ENCODE results near the gene CPED1. TPM values are rescaled to one million over a fixed set of nuclear protein-coding genes. Genes with fewer than 3 reads are reported as not detected.
A peak's percentile ranks its signal among the peaks of the same experiment; 100 is the strongest.
"Not testable (repeated sequence)": the region's sequence is repeated elsewhere in the genome, so short reads cannot be mapped to it uniquely, and the experiment has no call there.

The CPED1 gene
- total RNA-seq, 1 donor from 2014 or later: 0.77 TPM

DNA sequence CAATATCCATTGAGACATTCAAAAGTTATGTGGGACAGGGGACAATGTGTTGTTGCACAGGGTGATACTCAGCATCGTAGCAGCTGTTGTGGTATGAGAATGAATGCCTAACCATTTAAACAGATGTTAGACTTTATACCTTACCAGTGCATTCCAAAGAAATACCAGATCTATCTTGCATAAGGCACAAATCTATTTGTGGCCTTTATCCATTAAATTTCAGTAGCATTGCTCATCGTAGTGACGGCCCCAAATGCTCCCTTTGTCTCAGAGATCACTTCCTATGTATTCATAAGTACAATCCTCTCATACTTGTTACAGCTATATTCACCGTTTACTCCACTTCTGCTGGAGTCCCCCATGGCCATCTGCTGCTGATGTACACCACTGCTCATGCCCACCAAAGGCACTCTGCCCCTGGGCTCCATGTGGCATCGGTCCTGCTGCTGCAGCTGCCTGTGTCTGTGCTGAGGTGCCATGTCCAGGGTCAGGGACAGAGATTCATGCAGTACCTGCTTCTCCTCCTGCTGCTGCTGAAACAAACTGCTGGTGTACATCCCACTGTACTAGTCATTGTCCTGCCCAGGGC lies 96.3 kb downstream of the CPED1 start:
- peak in 1 of 2 donors; percentile 58 for DNase-seq (ENCODE audit: low read depth in 2 of 2)

DNA sequence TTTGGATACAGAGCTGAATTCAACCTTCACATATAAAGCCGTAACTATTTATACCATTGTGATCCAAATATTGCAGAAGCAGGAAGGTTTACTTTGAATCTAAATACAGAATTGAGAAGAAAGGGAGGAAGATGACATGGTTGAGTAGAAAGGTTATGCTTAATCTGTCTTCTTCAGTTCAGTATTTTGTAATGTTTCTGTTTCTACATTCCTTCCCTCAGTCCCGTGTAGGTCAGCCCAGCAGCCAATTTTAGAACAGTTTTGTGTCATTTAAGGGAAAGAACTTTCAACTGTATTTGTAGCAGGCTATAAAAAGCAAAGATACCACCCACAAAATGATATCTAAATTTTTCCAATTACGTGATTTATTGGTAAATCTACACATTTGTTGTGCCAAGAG lies 97.4 kb downstream of the CPED1 start:
- DNase-seq (ENCODE audit: low read depth in 2 of 2): no peak

DNA sequence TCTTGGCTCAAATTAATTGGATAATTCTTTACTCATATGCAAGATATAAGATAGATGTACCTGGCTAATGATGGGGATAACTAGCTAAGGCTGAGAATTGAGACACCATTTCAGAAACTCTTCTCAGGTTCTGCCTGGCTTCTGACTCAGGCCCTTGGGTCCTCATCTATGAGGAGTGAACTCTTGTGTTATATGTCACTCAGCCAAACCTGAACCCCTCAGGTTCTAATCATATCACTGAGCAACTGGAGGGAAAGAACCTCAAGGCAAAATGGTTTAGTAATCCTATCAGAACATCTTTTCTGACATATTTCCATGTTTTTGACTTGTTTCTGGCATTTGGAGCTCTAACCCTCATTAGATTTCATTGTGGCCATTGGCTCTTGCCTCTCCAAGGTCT lies 100.4 kb downstream of the CPED1 start:
- no peak for DNase-seq (ENCODE audit: low read depth in 2 of 2)

DNA sequence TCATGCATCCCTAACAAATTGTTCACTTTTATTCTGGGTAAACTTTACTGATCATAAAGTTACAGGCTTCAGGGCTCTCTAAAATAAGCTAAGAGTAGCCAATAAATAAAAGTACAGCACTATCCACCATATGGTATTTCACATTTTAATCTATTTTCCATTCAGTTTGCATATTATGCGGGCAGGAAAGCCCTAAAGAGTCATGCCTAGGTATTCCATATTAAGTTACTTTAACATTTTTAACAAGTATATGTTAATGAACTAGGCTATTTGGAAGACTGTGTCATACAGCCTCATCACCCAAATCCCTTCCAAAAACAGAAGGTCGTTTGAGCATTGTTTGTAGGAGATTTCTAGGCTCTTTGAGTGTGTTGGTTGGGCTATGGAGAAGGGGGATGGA lies 106.3 kb downstream of the CPED1 start:
- no peak for DNase-seq (ENCODE audit: low read depth in 2 of 2)

DNA sequence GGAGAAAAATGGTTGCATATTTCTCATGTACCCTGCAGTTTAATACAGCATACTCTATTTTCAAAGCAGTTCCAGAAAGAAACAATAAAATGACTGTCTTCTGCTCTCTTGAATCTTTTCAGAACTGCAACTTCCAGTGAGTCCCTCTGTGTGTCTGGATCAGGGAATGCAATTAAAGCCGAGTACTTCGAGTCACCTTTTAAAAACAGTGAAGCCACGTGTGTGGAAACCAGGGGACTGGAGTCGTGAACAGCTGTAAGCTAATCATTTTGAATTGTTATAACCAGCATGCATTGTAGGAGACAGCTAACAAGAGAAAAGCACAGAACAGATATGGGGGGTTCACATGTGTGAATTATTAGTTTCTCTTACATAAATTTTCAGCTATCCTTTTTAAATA lies 109.1 kb downstream of the CPED1 start:
- DNase-seq (ENCODE audit: low read depth in 2 of 2): no peak

DNA sequence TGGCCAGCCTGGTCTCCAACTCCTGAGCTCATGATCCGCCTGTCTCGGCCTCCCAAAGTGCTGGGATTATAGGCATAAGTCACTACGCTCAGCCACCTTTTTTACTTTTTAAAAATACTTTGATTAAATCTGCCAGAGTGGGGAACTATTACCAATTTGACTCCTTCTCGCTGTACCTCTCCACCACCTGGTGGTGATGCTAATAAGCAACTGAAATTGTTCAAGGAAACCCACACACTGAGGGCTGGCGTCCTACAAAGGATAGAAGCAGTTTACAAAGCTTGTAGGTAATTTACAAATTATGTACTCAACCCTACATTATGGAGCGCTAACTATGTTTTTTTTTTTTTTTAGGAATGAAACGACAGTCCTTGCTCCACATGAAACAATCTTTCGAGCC lies 111.1 kb downstream of the CPED1 start:
- no peak for DNase-seq (ENCODE audit: low read depth in 2 of 2)

DNA sequence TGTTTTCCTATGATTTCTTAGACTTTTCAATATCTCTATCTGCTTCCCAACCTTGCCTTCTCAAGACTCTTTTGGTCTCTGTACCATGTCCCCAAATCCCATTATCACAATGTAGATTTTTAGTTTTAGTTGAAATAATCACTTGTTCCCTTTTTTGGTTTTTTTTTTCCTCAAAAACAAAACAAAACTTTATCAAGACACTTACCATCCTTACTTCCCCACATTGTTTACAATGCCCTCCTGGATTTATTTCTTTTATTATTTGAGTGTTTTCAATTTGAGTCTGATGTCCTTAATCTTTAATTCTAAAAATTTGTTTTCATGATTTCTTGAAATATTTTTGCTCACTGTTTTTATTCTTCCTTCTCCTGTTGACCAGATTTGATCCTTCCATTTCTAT lies 112.6 kb downstream of the CPED1 start:
- no peak for DNase-seq (ENCODE audit: low read depth in 2 of 2)

DNA sequence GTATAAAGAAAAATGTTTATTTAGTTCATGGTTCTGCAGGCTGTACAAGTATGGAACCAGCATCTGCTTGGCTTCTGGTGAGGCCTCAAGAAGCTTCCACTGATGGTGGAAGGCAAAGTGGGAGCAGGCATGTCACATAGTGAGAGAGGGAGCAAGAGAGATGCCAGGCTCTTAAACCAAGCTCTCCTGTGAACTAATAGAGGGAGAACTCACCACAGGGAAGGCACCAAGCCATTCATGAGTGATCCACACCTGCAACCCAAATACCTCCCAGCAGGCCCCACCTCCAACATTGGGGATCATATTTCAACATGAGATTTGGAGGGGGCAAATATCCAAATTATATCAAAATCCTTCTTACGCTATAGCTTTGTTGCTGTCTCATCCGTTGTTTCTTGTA lies 113.1 kb downstream of the CPED1 start:
- DNase-seq (ENCODE audit: low read depth in 2 of 2): no peak

DNA sequence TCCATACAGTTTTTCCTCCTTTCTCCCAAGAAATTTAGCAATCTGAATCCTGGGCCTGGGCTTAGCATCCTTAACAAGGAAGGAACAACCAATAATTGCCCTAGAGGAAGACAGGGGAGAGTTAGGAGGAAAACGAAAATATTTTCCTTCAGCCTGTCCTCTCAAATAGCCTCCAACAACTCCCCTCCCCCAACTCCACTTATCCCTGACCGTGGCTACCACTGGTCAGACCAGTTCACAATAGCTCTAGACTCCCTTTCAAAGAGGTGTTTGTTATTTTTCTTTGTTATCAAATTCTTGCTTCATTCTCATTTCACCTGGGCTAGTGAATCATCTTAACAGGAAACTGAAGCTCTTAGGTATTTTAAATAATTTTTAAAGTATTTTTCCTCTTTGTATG lies 114.1 kb downstream of the CPED1 start:
- DNase-seq (ENCODE audit: low read depth in 2 of 2): no peak

DNA sequence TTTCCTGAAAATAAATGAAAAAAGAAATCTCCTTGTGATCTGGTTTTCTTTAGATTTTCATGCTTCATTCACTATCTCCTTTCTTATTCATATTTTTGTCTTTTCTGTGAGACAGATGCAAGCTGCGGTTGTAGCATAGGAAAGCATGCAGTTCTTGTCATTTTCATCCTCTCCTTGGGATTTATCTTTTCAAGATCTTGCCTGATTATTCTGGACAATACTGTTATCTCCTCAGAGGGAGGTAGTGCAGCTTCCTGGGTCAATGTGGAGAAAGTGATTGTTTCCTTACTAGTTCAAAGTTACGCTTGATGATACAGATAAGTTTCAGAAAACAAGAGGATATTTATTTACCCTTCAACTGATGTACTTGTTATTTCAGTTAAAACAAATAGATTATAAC lies 114.6 kb downstream of the CPED1 start:
- DNase-seq (ENCODE audit: low read depth in 2 of 2): no peak

DNA sequence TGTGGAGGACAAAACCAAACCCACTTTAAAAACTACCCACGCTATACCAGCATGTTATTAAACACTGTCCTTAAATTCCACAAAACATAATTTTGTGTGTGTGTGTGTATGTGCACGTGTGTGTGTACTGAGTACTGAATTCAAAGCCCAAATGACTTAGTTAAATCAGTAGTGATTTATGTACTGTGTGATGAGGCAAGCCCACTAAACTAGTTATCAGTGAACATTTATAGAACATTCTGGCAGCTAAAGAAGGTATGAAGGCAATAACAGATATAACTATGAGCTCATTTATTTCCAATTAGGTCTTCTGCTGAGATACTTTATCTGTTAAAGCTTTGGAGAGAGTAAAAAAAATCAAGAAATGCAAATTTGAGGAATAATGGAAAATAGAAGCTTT lies 115.1 kb downstream of the CPED1 start:
- DNase-seq (ENCODE audit: low read depth in 2 of 2): no peak

DNA sequence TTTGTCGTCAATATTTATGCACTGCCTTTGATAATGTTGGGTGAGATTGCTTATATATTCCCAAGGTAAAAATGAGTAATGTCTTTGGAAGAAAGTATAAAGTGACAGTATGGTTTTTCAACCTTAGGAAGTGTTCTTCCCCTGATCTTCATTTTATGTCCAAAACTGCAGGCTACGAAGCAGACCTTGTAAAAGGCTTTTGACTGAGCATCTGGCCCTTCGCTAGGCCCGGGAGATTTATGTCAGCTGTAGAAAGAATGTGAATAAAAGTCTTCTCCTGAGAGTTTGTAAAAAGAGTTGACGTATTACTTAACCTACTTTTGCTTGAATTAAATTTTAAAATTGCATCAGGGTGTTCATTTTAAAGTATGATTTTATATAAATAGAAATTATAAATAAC lies 116.8 kb downstream of the CPED1 start:
- DNase-seq (ENCODE audit: low read depth in 2 of 2): no peak

DNA sequence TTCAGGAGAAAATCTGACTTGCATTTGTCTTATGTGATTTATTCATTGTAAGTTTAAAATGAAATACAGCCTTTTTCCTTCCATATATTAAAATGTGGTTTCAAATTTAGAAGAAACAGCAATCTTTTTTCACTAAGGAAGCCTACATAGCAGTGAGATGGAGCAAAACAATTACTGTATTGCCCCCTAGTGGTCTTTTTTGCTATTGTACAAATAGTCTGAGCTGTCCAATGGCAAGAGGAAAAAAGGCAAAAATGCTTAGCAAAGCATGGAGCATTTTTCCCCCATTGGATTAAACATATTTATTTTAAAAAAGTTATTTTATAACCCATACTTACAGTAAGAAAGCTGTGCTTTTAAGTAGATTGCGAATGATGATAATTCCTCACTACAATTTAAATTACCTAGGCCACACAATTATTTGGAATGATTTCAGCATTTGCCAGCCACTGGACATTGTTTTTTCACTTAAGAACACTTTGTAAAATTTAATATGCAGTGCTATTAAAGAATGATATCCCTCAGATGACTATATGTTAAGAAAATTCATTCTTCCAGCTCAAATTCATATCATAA lies 119.5 kb downstream of the CPED1 start:
- peak; percentile 63 to 70 for DNase-seq (ENCODE audit: low read depth in 2 of 2)

DNA sequence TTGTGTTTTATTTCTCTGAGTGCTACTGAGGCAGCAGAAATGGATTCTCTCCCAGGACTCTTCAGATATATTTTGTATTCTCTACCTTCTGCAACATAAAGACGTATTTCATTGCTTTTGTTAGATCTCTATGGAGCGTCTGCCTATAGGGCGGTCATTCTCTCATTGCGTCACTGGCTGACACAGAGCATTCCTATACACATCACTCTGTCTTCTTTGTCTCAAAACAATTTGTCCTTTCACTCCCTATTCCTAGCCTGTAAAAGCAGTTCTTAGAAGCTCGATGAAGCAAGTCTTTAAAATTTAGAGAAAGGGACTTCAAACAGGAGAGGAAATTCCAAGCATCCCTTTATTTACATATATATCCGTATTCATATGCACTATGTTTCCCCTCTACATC lies 120.6 kb downstream of the CPED1 start:
- DNase-seq (ENCODE audit: low read depth in 2 of 2): no peak

DNA sequence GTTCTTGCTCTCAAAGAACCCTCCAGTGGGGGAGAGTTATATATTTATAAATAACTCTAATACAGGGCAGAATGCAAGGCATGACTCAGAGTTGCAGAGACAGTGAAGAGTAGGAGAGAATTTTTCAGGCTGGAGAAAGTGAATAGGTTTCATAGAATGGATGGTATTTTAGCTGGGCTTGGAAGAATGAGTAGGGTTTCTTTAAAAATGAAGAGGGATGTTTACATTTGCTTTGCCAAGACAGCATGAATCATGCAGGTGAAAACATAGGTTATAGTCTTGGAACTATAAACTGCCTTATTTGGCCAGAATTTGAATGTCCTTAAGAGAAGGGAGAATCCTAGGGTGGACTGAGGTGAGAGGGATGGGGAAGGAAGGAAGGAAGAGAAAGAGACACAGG lies 124.8 kb downstream of the CPED1 start:
- no peak for DNase-seq (ENCODE audit: low read depth in 2 of 2)

DNA sequence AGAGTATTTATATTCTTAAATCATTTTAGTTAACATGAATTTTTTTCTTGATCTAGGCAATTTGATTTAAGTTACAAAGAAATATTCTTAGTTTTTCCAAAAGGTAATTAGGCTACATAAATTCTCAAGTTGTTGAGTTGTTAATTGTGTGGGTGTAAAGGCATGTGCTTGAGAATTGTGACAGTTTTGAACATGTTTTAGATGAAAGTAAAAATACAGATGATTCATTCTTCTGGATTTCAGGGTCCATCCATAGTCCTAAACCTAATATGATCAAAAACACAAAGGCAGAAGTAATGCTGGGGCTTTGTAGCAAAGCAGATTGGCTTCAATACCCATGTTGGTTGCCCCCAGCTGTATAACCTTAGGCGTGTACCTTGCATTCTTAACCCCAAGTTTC lies 127.9 kb downstream of the CPED1 start:
- DNase-seq (ENCODE audit: low read depth in 2 of 2): no peak

DNA sequence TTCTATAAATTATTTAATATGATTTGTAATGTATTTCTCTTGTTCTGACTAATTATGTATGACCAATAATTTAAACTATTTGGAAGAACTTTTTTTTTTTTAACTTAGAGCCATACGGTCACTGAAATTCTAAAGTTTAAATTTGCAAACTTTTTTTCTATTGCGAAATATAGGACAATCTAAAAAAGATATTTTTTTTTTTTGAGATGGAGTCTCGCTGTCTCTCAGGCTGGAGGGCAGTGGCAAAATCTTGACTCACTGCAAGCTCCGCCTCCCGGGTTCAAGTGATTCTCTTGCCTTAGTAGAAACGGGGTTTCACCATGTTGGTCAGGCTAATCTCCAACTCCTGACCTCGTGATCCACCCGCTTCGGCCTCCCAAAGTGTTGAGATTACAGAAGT lies 130.5 kb downstream of the CPED1 start:
- DNase-seq (ENCODE audit: low read depth in 2 of 2): no peak

DNA sequence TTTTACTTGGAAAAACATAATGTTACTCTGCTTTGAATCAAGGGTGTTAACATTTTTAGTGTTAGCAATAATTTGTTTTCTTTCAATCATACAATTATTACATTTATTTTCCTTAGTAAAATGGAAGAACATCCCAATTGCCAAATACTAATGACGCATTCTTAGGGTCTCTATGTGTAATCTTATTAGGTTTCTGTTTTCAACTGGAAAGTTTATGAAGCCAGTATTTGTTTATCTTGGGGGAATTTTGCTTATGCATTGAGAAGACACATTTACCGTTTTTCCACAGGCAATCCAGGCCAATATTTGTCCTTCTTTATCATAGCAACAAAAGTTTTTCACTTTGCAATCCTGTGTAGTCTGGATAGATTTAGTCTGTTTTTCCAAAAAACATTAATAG lies 134.5 kb downstream of the CPED1 start:
- peak in 1 of 2 donors; percentile 39 for DNase-seq (ENCODE audit: low read depth in 2 of 2)

DNA sequence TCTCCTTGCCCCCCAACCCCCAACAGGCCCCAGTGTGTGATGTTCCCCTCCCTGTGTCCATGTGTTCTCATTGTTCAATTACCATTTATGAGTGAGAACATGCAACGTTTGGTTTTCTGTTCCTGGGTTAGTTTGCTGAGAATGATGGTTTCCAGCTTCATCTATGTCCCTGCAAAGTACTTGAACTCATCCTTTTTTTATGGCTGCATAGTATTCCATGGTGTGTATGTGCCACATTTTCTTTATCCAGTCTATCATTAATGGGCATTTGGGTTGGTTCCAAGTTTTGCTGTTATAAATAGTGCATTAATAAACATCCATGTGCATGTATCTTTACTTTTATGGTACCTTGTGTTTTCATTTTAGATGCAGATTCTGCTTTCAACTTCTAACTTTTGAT lies 136.9 kb downstream of the CPED1 start:
- DNase-seq (ENCODE audit: low read depth in 2 of 2): not testable (repeated sequence)

DNA sequence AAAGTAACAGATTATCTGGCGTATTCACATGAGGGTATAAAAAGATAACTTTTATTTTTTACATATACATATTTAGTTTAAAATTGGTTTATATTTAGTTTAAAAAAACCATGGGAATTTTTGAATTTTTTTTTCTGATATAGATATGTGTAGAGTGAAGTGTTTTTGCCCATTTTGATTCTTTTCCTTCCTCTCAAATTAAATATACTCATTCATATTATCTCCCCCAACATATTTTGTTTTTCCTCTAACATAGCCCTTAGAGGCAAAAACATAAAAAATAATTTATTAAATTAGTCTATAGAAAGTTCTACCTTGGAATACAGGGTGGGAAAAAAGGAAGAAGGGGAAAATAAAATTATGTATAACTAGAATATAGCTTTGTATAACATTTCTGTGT lies 137.7 kb downstream of the CPED1 start:
- DNase-seq (ENCODE audit: low read depth in 2 of 2): no peak

DNA sequence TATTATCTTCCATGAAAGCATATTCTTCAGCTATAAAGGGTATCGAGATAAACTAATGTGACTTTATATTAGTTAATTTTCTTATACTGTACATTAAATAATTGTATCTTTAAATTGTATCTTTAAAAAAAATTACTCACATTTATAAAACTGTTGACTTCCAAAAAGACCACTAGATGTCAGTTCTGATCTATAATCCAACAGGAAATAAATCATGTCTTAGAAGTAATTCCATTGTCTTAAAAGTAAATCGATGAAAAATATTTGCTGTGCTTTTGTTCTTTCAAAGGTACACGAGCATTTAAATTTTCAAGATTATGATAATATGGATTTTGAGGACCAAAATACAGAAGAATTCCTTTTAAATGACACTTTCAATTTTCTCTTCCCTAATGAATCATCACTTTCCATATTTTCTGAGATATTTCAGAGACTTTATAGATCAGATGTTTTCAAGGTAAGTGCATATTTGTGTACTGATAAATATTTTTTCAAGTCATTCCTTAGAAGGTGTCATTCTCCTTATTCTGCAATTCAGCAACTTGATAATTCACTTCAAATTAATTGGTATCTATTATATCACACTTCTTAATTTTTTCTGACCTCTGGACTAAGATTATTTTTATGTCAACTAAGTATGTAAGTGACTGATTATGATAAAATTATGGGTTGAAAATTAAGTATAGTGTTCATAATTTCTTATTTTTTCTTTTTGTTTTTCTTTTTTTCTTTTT lies 138.5 kb downstream of the CPED1 start:
- peak in 1 of 2 donors; percentile 30 for DNase-seq (ENCODE audit: low read depth in 2 of 2)

DNA sequence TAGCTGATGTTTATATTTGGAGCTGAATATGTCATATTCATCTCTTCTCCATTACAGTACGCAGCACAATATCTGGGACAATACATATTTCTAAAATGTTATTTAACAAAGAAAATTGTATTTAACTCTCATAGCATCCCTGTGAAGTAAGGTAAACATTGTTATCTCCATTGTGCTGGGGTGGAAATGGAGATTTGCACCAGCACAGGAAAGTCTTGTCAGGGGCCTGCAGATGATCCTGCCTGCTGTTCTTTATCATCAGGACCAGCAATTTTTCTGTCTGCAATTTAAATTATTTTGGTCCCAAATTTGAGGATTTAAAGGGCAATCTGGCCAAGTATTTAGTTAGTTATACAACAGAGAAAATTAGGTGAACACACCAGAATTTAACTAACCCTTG lies 144.4 kb downstream of the CPED1 start:
- no peak for DNase-seq (ENCODE audit: low read depth in 2 of 2)

DNA sequence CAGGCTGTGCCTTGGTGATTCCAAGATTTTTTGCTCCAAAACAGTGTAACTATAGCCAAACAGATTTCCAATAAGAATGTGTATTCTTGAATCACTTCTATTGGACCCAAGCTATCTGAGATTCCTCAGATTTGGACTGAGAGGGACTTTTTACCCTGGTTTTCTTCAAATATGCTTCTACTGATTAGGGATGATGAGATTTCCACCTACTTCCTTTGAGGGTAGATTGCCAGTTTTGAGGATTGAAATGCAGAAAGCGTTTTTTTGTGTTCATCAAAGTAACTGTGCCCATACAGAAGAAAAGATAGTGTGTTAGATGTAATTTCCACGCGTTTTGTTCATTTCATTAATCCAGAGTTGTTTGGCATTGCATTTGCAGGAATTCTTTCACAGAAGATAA lies 144.9 kb downstream of the CPED1 start:
- DNase-seq (ENCODE audit: low read depth in 2 of 2): no peak
